ENCODE results near the gene REV1.

GRCh38 chr2:99401841-99402240, 88.0 kb downstream of the REV1 start:
- TF ChIP-seq CTCF (IDR thresholded peaks at IDR 0.05; ENCODE audit: low read depth, low read length, missing input control), result no peak
- no peak for TF ChIP-seq JUND (IDR thresholded peaks at IDR 0.05)
- no peak for TF ChIP-seq REST (IDR thresholded peaks at IDR 0.05)
- TF ChIP-seq ZBTB33 (IDR thresholded peaks at IDR 0.05), result no peak
- TF ChIP-seq TAF1 (conservative IDR thresholded peaks at IDR 0.05), result no peak
- no peak for TF ChIP-seq EGR1 (IDR thresholded peaks at IDR 0.05; ENCODE audit: low read depth in 2 of 2)
- TF ChIP-seq MAX (IDR thresholded peaks at IDR 0.05), result no peak
- no peak for TF ChIP-seq ATF3 (IDR thresholded peaks at IDR 0.05)

Measured in liver (tissue), 3 donors.